Smooth muscle cell of the brain vasculature (primary cell): ENCODE results near the gene GRB2.
"Not testable (repeated sequence)": the region's sequence is repeated elsewhere in the genome, so short reads cannot be mapped to it uniquely, and the experiment has no call there.

Experiments
- DNase-seq: peaks from one replicate; pipeline ENCODE4 v3.0.0-alpha.2; 2012; ENCODE audit warnings: low read depth, low spot score

Gene GRB2

DNA sequence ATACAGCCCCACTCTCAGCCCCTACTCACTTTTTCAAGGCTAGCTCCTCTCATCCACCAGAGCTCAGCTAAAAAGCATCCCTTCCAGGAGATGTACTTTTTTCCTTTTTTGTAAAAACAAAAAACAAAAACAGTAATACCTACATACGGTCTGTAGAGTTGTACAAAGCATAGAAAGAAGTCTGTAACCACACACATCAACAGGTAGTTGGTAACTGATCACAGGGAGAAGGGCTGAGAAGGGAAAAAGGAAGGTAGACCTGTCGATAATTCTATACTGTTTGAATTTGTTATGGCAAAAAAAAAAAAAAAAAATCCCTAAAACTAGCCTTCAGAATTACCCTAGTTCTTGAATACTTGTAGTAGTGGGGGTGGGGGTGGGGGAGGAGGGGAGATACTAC lies 117.1 kb downstream of the GRB2 start:
- no peak for DNase-seq

DNA sequence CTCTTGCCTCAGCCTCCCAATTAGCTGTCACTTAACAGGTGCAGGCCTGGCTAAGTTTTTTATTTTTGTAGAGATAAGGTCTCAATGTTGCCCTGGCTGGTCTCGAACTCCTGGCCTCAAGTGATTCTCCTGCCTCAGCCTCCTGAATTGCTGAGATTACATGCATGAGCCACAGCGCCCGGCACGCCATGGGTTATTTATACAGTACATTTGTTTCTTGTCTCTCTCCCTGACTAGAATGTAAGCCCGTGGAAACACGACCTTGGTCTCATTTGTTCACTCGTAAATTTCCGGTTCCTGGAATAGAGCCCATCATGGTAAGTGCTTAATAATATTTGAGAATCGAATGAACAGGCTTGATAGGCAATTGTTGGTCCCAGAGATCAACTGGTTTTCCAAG lies 118.3 kb downstream of the GRB2 start:
- DNase-seq, result no peak

DNA sequence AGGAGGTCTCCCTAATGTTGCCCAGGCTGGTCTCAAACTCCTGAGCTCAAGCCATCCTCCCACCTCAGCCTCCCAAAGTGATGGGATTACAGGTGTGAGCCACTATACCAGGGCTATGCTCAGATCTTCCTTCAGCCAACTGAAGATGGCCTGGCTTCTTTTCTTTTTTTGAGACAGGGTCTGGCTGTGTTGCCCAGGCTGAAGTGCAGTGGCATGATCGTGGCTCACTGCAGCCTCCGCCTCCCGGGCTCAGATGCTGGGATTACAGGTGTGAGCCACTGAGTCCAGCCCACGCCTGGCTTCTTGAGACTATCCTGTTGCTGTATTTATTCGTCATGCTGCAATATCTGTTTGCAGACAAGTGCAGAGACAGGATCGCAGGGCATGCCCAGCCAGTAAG lies 120.4 kb downstream of the GRB2 start:
- no peak for DNase-seq

DNA sequence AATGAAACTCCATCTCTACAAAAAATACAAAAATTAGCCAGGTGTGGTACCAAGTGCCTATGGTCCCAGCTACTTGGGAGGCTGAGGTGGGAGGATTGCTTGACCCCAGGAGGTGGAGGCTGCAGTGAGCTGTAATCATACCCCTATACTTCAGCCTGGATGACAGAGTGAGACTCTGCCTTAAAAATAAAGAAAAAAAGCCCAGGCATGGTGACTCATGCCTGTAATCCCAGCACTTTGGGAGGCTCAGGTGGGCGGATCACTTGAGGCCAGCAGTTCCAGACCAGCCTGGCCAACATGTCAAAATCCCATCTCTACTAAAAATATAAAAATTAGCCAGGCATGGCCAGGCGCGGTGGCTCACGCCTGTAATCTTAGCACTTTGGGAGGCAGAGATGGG lies 125.3 kb downstream of the GRB2 start:
- not testable (repeated sequence) for DNase-seq

DNA sequence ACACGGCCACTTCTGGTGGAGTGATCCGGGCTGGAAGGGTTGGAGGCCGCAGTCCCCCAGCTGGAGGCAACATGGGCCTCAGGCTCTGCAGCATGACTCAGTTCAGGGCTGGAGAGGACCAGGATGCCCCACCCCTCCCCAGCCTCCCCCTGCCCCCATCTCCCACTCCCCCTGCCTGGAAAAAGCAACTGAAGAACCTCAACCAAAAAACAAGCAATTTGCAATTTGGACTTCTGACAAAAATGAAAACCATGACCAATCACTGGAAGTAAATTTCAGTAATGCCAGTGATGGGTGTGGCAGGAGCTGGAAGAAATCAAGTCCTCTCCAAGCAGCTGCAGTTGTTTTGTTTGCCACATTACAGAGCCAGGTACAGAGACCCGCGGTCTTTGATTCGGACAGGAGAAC lies 127.8 kb downstream of the GRB2 start:
- no peak for DNase-seq

DNA sequence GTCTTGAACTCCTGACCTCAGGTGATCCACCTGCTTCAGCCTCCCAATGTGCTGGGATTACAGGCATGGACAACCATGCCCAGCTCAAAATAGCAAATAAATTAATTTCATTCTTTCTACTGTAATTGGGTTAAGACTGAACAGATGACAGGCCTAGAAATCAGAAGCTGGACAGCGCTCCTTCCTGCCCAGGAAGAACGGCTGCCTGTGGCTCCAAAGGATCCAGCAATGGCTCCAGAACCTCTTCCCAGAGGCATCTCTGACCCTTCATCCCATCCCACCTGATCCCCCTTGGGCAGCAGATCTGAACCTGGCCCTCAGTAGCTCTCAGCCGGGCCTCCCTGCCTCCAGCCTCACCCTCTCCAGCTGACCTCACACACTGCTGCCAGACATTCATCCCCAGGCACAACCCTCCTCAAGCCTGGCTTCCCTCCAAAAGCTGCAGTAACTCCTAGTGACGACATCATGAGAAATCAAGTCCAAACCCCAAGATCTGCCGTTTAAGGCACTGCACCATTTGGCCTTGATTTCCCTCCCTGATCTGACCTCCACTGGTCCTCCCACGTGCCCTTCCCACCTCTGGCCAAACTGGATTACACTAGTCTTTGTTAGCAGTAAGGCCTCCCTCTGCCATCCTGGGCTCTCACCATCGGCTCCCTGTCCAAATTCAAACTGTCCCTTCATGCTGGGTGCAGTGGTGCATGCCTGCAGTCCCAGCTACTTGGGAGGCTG lies 131.3 kb downstream of the GRB2 start:
- DNase-seq, result no peak

DNA sequence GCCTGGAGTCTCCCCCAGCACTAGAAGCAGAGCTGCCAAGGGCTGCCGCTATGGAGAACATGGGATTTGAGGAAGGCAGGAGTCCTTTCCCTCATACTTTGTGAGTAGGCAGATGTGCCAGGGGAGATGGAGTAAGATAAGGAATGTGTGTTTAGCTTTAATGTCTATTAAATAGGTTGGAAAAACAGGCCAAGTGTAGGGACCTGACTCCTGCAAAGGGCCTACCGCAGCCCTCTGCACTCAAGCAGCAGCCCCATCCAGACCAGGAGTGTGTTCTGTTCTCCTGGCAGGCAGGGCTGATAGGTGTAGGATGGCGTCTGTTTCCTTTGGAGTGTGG lies 132.7 kb downstream of the GRB2 start:
- no peak for DNase-seq

DNA sequence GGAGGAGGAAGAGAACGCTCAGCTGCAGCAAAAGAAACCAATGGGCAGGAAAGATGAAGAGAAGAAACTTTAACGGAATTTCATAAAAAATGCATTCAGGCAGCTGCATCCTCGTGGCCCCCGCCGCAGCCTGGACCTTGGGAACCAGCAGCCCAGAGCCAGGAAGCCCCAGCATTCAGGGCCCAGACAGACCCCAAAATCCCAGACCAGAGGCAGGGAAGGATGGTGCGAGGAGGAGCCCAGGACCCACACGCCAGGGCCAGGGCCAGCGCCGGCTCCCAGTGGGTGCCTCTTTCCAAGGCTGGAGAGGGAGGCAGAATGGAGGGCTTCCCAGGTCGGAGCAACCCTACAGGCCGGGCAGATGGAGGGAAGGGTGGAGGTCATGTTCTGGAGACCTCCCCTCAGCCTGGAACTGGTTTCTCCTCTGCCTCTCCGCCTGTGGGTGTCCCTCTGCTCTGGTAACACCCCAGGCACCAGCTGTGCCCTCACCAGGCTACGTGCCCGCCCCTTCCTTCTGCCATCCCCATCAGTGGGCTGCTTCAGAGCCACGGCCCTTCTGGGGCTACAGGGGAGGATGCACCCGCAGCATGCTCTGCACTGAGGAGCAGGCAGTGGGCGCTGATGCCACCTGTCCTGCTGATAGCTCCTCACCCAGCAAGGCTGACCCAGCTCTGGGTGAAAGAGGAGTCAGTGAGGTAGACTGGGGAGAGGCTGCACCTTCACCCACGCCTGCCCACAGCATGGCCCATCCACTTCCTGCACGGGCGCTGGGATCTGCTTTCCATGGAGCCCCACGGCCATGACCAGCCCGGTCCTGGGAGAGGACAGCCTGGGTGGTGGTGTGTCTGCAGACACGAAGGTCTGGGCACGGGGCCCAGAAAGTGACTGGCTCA lies 133.3 kb downstream of the GRB2 start:
- no peak for DNase-seq

DNA sequence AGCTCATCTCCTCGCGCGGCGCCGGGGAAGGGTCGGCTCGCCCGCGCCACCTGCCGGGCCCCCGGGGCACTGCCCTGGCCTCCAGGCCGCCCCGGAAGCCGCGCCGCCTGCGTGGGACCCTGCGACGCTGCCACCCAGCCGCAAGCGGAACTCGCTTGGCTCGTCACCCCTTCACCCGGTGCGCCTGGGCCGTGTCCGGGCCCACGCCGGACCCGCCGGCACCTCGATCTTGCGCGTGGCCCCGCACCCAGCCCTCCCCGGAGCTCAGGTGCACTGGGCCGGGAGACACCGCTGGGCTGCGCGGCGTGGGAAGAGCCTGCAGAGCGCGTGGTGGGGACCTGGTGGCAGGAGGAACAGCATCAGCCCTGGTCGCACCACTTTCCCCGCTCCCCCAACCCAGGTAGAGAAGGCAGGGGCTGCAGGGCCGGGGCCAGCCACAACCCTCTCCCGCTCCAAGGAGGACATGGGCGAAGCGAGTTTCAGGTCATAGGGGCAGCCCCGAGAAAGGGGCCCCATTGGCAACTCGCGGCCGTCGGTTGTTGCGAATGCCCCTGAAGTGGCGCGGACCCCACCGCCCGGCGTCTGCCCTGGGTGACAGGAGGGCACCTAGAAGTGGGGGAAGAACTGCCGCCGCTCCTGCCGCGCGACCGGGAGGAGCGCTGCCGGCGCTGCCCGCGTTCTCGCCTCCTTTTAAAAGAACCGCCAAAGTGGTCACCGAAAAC lies 134.1 kb downstream of the GRB2 start:
- DNase-seq, result no peak

DNA sequence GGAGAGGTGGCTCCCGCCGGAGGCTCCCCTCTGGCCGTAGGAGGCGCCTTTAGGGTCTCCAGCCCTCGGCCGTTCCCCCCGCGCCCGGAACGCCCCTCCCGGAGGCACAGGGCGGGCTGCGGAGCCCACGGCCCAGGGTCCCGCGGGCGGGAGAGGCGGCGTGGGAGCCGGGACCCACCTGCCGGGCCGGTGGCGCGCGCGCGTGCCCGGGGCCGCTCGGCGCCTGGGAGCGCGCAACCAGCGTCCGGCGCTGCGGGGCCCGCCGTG lies 134.6 kb downstream of the GRB2 start, which contains the start of gene MIF4GD:
MIF4GD (minus strand) TSS at position 266 of the 267 bp plus-strand sequence. CDS start 1,036 bp downstream, outside the sequence.
- DNase-seq, result no peak

DNA sequence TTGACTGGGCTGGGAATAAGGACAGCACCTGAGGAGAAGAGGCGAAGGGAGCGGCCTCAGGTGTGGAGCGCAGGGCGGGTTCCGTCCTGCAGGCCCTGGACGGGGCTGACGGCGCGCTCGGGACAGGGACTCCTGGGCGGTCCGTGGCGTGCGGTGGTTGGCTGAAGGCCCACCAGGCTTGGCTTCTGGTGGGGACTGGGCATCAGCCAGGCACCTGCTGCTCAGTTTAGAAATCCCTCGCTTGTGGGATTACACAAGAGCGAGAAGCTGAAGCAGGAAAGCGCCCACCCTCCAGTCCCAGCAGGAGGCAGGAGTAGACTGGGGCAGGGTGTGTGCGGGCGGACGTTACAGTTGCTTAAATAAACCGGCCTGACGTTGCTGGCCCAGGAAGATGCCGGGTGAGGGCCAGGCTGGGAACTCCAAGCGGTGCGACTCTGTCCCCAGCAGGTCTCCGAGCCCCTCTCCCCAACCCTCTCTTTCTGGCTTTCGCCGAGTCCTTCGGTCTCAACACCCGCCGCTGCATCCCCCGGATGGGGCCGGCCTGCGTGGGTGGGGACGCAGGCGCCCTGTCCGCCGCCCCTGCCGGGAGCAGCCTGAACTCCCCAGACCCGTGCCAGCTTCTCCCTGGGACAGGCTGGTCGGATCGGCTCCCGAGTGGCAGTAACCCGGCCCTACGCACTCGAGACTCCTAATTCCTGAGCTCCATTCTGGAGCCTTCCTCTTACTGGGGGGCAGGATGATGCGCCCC lies 135.1 kb downstream of the GRB2 start:
- DNase-seq, result no peak

DNA sequence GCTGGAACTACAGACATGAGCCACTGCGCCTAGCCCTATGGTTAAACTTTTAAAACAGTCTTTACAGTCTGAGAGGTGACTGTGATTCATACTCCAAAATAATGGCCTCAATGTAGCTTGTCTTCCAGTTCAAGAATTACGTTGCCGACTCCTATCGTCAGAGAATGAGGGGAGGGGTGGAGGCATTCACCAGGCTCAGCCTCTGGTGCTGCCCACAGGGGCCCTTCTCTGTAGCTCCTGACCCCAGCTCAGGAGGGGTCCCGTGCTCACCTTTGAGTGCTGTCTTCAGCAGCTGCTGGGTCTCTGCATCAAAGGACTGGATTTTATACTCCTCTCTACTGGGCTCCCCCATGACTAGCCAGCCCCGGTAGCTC lies 135.6 kb downstream of the GRB2 start:
- no peak for DNase-seq
